ENCODE results near the gene BIRC3. TPM values are rescaled to one million over a fixed set of nuclear protein-coding genes. Genes with fewer than 3 reads are reported as not detected.

BIRC3 gene
- total RNA-seq, 5 donors from 2014 or later (not counting 1 experiment from before 2014, with no cell fraction given), result 82.6 to 114 (median 96.0) TPM

DNA sequence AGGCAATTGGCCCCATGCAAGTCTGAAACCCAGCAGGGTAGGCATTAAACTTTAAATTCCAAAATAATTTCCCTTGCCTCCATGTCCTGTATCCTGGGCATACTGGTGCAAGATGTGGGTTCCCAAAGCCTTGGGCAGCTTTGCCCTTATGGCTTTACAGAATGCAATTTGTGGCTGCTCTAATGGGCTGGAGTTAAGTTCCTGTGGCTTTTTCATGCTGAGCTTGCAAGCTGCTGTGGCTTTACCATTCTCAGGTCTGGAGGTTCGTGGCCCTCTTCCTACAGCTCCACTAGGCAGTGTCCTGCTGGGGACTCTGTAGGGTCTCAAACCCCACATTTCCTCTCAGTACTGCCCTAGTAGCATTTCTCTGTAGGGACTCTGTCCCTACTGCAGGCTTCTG is 15.0 kb upstream of the BIRC3 start:
- H3K4me1 Mint-ChIP-seq, result peaks cover 78 to 89% (median 81%) of the 10 kb centered on the region in 3 donors
- Histone ChIP-seq H3K4me1 (ENCODE audit: control insufficient read depth in 1 of 2, extremely low read depth in 1 of 2, insufficient read depth in 2 of 2, low read length in 2 of 2) (peaks cover 28 to 47% of the 10 kb centered on the region in 2 experiments), H3K4me3 (ENCODE audit: control insufficient read depth in 1 of 2, extremely low read depth in 1 of 2, low read length in 1 of 2) (no peak overlapping the region), H3K27ac (ENCODE audit: low read length) (no peak overlapping the region), H3K27me3 (replicated peaks in 1 of 2; ENCODE audit: control insufficient read depth in 2 of 2, extremely low read depth in 1 of 2, insufficient read depth in 2 of 2, low read length in 1 of 2) (no peaks in the 10 kb centered on the region), H3K9me3 (no peaks in the 10 kb centered on the region), H3K36me3 (ENCODE audit: control insufficient read depth in 2 of 2, extremely low read depth in 1 of 2, insufficient read depth in 1 of 2, low read length in 1 of 2) (peaks cover 0 to 3% of the 10 kb centered on the region in 2 donors)
- POLR2A ChIA-PET, result no interaction called here
- DNase-seq (no peak), ATAC-seq (replicated peaks in 1 of 4) (no peak)
- H3K27ac Mint-ChIP-seq, result peak overlapping the region; percentile 47 to 69
- H3K9me3 Mint-ChIP-seq, result peaks cover 5 to 19% (median 18%) of the 10 kb centered on the region in 3 donors
- no peaks in the 10 kb centered on the region for H3K27me3 Mint-ChIP-seq
- CTCF ChIA-PET, result interaction anchor here in 1 of 2 donors (0.5 to 1.0 kb wide), 2 partner anchors 15 to 16 kb away, joined by 3 to 6 read pairs; no protein-coding TSS in a partner anchor
- WGBS (ENCODE audit: insufficient coverage), result 42% methylated on average over 1 of the region's 1 CpG
- peak overlapping the region in 1 of 3 donors; percentile 41 for H3K4me3 Mint-ChIP-seq
- H3K36me3 Mint-ChIP-seq, result peaks cover 16% of the 10 kb centered on the region

DNA sequence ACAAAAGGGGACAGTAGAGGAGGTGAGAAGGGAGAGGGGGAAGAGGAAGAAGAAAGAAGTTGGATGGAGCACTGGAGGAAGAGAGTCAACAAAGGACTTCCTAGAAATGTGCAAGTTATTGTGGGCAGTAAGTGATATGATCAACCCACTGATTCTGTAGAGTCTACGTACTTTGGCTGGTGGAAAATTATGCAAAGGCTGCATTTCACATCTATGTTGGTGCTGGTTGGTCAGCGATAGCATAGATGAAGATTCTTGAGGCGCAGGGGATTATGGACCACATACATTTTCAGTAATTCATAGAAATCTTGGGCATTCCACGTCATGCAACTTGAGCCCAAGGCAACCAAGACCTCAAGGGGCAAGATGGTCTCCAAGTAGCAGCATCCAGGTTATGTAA is 12.6 kb upstream of the BIRC3 start:
- 80% methylated on average over 2 of the region's 4 CpGs for WGBS (ENCODE audit: insufficient coverage)
- DNase-seq (no peak), ATAC-seq (replicated peaks in 1 of 4) (no peak)
- Mint-ChIP-seq H3K27me3 (no peaks in the 10 kb centered on the region), H3K9me3 (peaks cover 5 to 19% (median 18%) of the 10 kb centered on the region in 3 donors), H3K4me3 (peak overlapping the region; percentile 34 to 60 (median 35)), H3K27ac (peak overlapping the region; percentile 95 to 97), H3K36me3 (peaks cover 16% of the 10 kb centered on the region), H3K4me1 (peaks cover 72 to 82% (median 77%) of the 10 kb centered on the region in 3 donors)
- H3K4me1 ChIP-seq (ENCODE audit: control insufficient read depth in 1 of 2, extremely low read depth in 1 of 2, insufficient read depth in 2 of 2, low read length in 2 of 2), result peaks cover 34 to 49% of the 10 kb centered on the region in 2 experiments
- peaks cover 0 to 3% of the 10 kb centered on the region in 2 donors for H3K36me3 ChIP-seq (ENCODE audit: control insufficient read depth in 2 of 2, extremely low read depth in 1 of 2, insufficient read depth in 1 of 2, low read length in 1 of 2)
- H3K27ac ChIP-seq (ENCODE audit: low read length), result peak overlapping the region; percentile 90
- CTCF ChIA-PET, result no interaction called here
- H3K9me3 ChIP-seq, result no peaks in the 10 kb centered on the region
- no peak overlapping the region for H3K4me3 ChIP-seq (ENCODE audit: control insufficient read depth in 1 of 2, extremely low read depth in 1 of 2, low read length in 1 of 2)
- no peaks in the 10 kb centered on the region for H3K27me3 ChIP-seq (replicated peaks in 1 of 2; ENCODE audit: control insufficient read depth in 2 of 2, extremely low read depth in 1 of 2, insufficient read depth in 2 of 2, low read length in 1 of 2)
- POLR2A ChIA-PET, result no interaction called here

DNA sequence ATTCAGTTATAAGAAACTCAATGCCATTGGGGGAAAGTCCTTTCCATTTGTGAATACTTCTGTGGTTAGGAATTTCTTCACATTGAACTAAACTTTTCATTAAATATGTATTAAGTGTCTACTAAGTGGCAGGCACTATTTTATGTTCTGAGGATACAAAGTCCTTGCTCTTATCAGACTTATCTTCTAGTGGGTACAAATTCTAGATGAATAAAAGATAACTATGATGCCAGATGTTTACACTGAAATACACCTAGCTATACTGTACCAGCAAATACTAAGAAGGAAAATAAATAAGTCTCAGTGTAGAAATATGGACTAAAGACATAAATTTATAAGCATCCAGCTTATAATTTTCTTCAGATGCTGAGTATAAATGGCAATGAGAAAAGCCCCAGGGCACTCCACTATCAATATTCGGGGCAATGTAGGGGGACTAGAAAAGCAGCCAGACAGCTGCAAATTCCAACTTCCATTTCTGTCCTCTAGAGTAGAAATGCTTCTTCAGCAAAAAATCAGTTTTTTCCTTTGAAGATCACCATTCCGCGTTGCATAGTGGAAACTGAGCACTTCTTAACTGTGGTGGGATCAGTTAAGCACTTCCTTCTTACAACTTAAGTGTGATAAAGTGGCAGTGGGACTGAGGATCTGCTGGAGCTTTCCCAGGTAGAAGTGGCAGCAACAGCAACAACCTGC is 11.8 kb upstream of the BIRC3 start:
- ATAC-seq (replicated peaks in 1 of 4) (no peak), DNase-seq (no peak)
- H3K4me1 Mint-ChIP-seq, result peaks cover 67 to 78% (median 72%) of the 10 kb centered on the region in 3 donors
- Histone ChIP-seq H3K4me3 (ENCODE audit: control insufficient read depth in 1 of 2, extremely low read depth in 1 of 2, low read length in 1 of 2) (no peak overlapping the region), H3K36me3 (ENCODE audit: control insufficient read depth in 2 of 2, extremely low read depth in 1 of 2, insufficient read depth in 1 of 2, low read length in 1 of 2) (peaks cover 0 to 3% of the 10 kb centered on the region in 2 donors), H3K4me1 (ENCODE audit: control insufficient read depth in 1 of 2, extremely low read depth in 1 of 2, insufficient read depth in 2 of 2, low read length in 2 of 2) (peaks cover 34 to 47% of the 10 kb centered on the region in 2 experiments), H3K27me3 (replicated peaks in 1 of 2; ENCODE audit: control insufficient read depth in 2 of 2, extremely low read depth in 1 of 2, insufficient read depth in 2 of 2, low read length in 1 of 2) (no peaks in the 10 kb centered on the region), H3K9me3 (no peaks in the 10 kb centered on the region), H3K27ac (ENCODE audit: low read length) (peak overlapping the region; percentile 90)
- peaks cover 16% of the 10 kb centered on the region for H3K36me3 Mint-ChIP-seq
- ChIA-PET POLR2A (interaction anchor here (0.6 to 2.7 kb wide), 5 partner anchors 11 to 54 kb away, joined by 3 to 11 read pairs (median 4); no protein-coding TSS in a partner anchor), CTCF (interaction anchor here (0.6 to 4.3 kb wide), 12 partner anchors 9 to 39 kb away, joined by 3 to 53 read pairs (median 4); no protein-coding TSS in a partner anchor)
- no peaks in the 10 kb centered on the region for H3K27me3 Mint-ChIP-seq
- peaks cover 5 to 19% (median 18%) of the 10 kb centered on the region in 3 donors for H3K9me3 Mint-ChIP-seq
- no CpG with 5 or more reads among the region's 3 CpGs for WGBS (ENCODE audit: insufficient coverage)
- peak overlapping the region; percentile 95 to 97 for H3K27ac Mint-ChIP-seq
- peak overlapping the region; percentile 37 to 60 (median 49) for H3K4me3 Mint-ChIP-seq

DNA sequence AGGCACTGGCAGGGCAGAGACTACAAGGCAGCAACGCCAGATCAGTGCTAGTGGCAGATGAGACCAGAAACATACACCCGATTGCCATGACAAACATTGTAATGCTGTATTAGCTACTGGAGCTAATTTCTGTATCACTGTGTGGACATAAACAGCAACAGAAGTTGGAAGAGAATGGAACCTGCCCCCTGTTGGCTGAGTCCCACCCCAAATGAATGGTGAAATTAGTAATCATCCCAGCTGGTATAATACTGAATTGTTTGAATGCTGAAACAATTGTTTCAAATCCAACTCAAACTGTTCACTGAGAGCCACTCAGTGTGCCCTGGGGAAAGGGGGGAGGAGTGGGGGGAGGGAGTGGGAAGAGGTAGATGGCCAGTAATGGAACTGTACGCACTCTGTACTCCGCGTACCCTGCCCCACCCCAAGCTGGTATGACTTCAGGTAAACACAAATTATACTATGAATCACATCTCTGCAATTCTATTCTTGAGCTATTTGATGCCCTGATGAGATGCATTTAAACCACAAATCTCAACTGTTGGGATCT is 11.2 kb upstream of the BIRC3 start:
- peak overlapping the region; percentile 95 to 97 for H3K27ac Mint-ChIP-seq
- H3K4me3 ChIP-seq (ENCODE audit: control insufficient read depth in 1 of 2, extremely low read depth in 1 of 2, low read length in 1 of 2), result no peak overlapping the region
- H3K36me3 Mint-ChIP-seq, result peaks cover 16% of the 10 kb centered on the region
- peak overlapping the region; percentile 37 to 60 (median 49) for H3K4me3 Mint-ChIP-seq
- 80% methylated on average over 2 of the region's 5 CpGs for WGBS (ENCODE audit: insufficient coverage)
- peak in 3 of 35 experiments; percentile 22 to 64 (median 49) for DNase-seq
- H3K4me1 Mint-ChIP-seq, result peaks cover 61 to 78% (median 65%) of the 10 kb centered on the region in 3 donors
- H3K27me3 ChIP-seq (replicated peaks in 1 of 2; ENCODE audit: control insufficient read depth in 2 of 2, extremely low read depth in 1 of 2, insufficient read depth in 2 of 2, low read length in 1 of 2), result no peaks in the 10 kb centered on the region
- peaks cover 0 to 3% of the 10 kb centered on the region in 2 donors for H3K36me3 ChIP-seq (ENCODE audit: control insufficient read depth in 2 of 2, extremely low read depth in 1 of 2, insufficient read depth in 1 of 2, low read length in 1 of 2)
- H3K9me3 ChIP-seq, result no peaks in the 10 kb centered on the region
- H3K27ac ChIP-seq (ENCODE audit: low read length), result peak overlapping the region; percentile 90
- ChIA-PET POLR2A (interaction anchor here (0.6 to 2.7 kb wide), 5 partner anchors 10 to 53 kb away, joined by 3 to 11 read pairs (median 4); no protein-coding TSS in a partner anchor), CTCF (interaction anchor here (0.6 to 4.3 kb wide), 12 partner anchors 10 to 38 kb away, joined by 3 to 53 read pairs (median 4); no protein-coding TSS in a partner anchor)
- peak; percentile 44 to 66 (median 60) for ATAC-seq (replicated peaks in 1 of 4)
- peaks cover 30 to 41% of the 10 kb centered on the region in 2 experiments for H3K4me1 ChIP-seq (ENCODE audit: control insufficient read depth in 1 of 2, extremely low read depth in 1 of 2, insufficient read depth in 2 of 2, low read length in 2 of 2)
- H3K9me3 Mint-ChIP-seq, result peaks cover 5 to 19% (median 18%) of the 10 kb centered on the region in 3 donors
- H3K27me3 Mint-ChIP-seq, result no peaks in the 10 kb centered on the region

DNA sequence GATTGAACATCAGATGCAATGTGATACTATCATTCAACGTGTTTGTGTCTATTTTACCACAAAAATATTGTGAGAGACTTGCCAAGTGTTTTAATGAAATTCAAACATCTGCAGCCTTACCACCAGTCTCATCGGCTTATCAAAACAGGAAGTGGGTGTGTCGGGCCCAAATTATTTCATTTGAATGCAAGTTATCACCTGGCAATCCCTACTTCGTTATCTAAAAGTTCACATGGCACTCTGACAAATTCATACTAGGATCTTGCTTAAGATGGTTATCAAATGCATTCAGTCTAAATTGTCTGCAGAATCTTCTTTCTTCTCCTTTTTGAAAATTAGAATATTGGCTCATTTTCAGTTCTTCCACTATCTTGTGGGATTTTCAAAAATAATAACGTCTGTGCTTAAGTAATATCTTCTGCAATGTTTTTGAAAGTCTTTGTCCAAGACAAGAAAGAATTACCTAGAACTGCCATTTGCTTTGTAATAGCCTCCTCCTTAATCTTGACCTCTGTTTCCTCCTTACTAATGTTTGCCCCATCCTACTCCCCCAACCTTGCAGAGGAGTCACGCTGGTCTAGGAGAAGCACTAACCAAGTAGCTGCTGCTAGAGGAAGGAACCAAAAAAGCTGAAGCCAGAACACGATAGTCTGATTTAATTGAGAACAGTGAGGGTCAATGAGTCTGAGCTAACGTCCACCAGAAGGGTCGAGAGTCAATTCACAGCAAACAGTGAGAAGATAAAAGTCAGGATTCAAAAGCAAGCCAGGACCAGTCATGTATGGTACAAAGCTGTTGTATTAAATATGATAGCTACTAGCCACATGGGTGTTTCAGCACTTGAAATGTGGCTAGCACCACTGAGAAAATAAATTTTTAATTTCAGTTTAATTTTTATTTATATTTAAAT is 10.2 kb upstream of the BIRC3 start:
- no CpG with 5 or more reads among the region's 9 CpGs for WGBS (ENCODE audit: insufficient coverage)
- peaks cover 30 to 40% of the 10 kb centered on the region in 2 experiments for H3K4me1 ChIP-seq (ENCODE audit: control insufficient read depth in 1 of 2, extremely low read depth in 1 of 2, insufficient read depth in 2 of 2, low read length in 2 of 2)
- Mint-ChIP-seq H3K36me3 (peaks cover 9% of the 10 kb centered on the region), H3K9me3 (peaks cover 4 to 12% (median 11%) of the 10 kb centered on the region in 3 donors), H3K4me1 (peaks cover 54 to 76% (median 60%) of the 10 kb centered on the region in 3 donors), H3K27me3 (no peaks in the 10 kb centered on the region), H3K27ac (peak overlapping the region; percentile 95 to 97), H3K4me3 (peak overlapping the region; percentile 29 to 60 (median 49))
- H3K27me3 ChIP-seq (replicated peaks in 1 of 2; ENCODE audit: control insufficient read depth in 2 of 2, extremely low read depth in 1 of 2, insufficient read depth in 2 of 2, low read length in 1 of 2), result no peaks in the 10 kb centered on the region
- ATAC-seq (replicated peaks in 1 of 4) (peak; percentile 81 to 85 (median 83)), DNase-seq (peak in 32 of 35 experiments; percentile 23 to 81 (median 60))
- peak overlapping the region; percentile 90 for H3K27ac ChIP-seq (ENCODE audit: low read length)
- no peaks in the 10 kb centered on the region for H3K9me3 ChIP-seq
- POLR2A ChIA-PET, result interaction anchor here (0.5 to 2.7 kb wide), 6 partner anchors 9 to 1672 kb away, joined by 3 to 11 read pairs (median 4); no protein-coding TSS in a partner anchor
- CTCF ChIA-PET, result interaction anchor here (0.7 to 4.3 kb wide), 9 partner anchors 9 to 19 kb away, joined by 3 to 53 read pairs (median 5); no protein-coding TSS in a partner anchor
- H3K36me3 ChIP-seq (ENCODE audit: control insufficient read depth in 2 of 2, extremely low read depth in 1 of 2, insufficient read depth in 1 of 2, low read length in 1 of 2), result peaks cover 0 to 3% of the 10 kb centered on the region in 2 donors
- no peak overlapping the region for H3K4me3 ChIP-seq (ENCODE audit: control insufficient read depth in 1 of 2, extremely low read depth in 1 of 2, low read length in 1 of 2)
